Activated CD8-positive, alpha-beta T cell treated with anti-CD3 and anti-CD28 coated beads, Interleukin-2, amount 10 ng/mL, durations not matched to agents 7 days and 5 days (primary cell): Measurements from ENCODE around the gene BFAR. TPM values are rescaled to one million over a fixed set of nuclear protein-coding genes. Genes with fewer than 3 reads are reported as not detected.
"Not testable (repeated sequence)": the region's sequence is repeated elsewhere in the genome, so short reads cannot be mapped to it uniquely, and the experiment has no call there.

Experiments used
- ATAC-seq: fragments of 150-1000 bp; cut with Tn5 transposase; one replicate; pipeline ENCODE4 v1.10.0; 2021; ENCODE audit warnings: moderate library complexity
- CTCF ChIA-PET: fragments of 350-600 bp; sonication (Branson Sonifier 250); formaldehyde crosslinking; loops from one replicate; lab custom pipeline; 2021; ENCODE audit warnings: antibody characterized with exemption; lab: Charles Lee
- POLR2A ChIA-PET: fragments of 350-600 bp; sonication (Branson Sonifier 250); formaldehyde crosslinking; loops from one replicate; lab custom pipeline; 2021; ENCODE audit warnings: antibody characterized with exemption; lab: Charles Lee
- DNase-seq: peaks from one replicate; pipeline ENCODE4 v3.0.0-alpha.2; 2020
- H3K27ac Mint-ChIP-seq: one replicate; pipeline ENCODE4 v1.8.0; 2021; ENCODE audit warnings: mild to moderate bottlenecking, mixed read lengths
- H3K27me3 Mint-ChIP-seq: one replicate; pipeline ENCODE4 v1.8.0; 2021; ENCODE audit warnings: low read depth, mixed read lengths
- H3K36me3 Mint-ChIP-seq: one replicate; pipeline ENCODE4 v1.8.0; 2021; ENCODE audit warnings: low read depth, mixed read lengths
- H3K4me1 Mint-ChIP-seq: one replicate; pipeline ENCODE4 v1.8.0; 2021; ENCODE audit warnings: low read depth, mixed read lengths
- H3K4me3 Mint-ChIP-seq: one replicate; pipeline ENCODE4 v1.8.0; 2021; ENCODE audit warnings: mild to moderate bottlenecking, mixed read lengths
- H3K9me3 Mint-ChIP-seq: one replicate; pipeline ENCODE4 v1.8.0; 2022; ENCODE audit warnings: mixed read lengths; ENCODE audit not compliant: insufficient read depth
- total RNA-seq, 2 experiments: library from RNA; stranded (reverse); gene quantifications; one replicate each; pipeline ENCODE4 v1.2.3, GENCODE V29; 2021

The BFAR gene
- total RNA-seq, 2 experiments from 2014 or later = 65.1 to 65.7 TPM

- H3K27me3 Mint-ChIP-seq, CTCF ChIA-PET, H3K4me3 Mint-ChIP-seq, H3K27ac Mint-ChIP-seq, H3K9me3 Mint-ChIP-seq, DNase-seq, POLR2A ChIA-PET, ATAC-seq: not testable (repeated sequence)
- H3K36me3 Mint-ChIP-seq = peaks cover 37% of the 10 kb centered on the region
- peaks cover 47% of the 10 kb centered on the region for H3K4me1 Mint-ChIP-seq
Observed at GRCh38 chr16:14636951-14637240, 4.1 kb downstream of the BFAR start.

GRCh38 chr16:14640538-14640937, 7.8 kb downstream of the BFAR start:
- DNase-seq (no peak), ATAC-seq (no peak)
- no peaks in the 10 kb centered on the region for H3K27me3 Mint-ChIP-seq
- peaks cover 35% of the 10 kb centered on the region for H3K36me3 Mint-ChIP-seq
- H3K9me3 Mint-ChIP-seq = no peaks in the 10 kb centered on the region
- H3K4me1 Mint-ChIP-seq = peaks cover 29% of the 10 kb centered on the region
- ChIA-PET POLR2A (interaction anchor here (1.4 kb wide), 1 partner anchor 8 kb away, joined by 3 read pairs; no protein-coding TSS in a partner anchor), CTCF (interaction anchor here (0.9 kb wide), 1 partner anchor 17 kb away, joined by 3 read pairs; no protein-coding TSS in a partner anchor)
- no peak overlapping the region for H3K4me3 Mint-ChIP-seq
- no peak overlapping the region for H3K27ac Mint-ChIP-seq

DNA sequence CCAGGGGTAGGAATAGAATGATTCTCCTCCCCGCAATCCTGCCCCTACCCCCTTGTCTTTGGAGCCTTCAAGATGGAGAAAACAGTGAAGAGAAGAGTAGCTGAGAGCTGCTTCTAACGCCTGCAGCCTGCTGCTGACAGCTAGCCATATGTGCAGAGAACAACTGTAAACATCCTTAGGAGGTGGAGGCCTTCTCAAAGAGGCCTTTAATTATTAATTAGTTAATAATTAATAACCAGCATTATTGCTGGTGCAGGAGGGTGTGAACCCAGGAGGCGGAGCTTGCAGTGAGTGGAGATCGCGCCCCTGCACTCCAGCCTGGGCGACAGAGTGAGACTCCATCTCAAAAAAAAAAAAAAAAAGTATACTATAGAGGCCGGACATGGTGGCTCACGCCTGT, 8.5 kb downstream of the BFAR start:
- POLR2A ChIA-PET = interaction anchor here (1.4 to 1.9 kb wide), 2 partner anchors 9 to 11 kb away, joined by 3 to 5 read pairs; partner anchors contain the start of gene PARN
- DNase-seq = no peak
- no peak for ATAC-seq
- CTCF ChIA-PET = no interaction called here
- no peak overlapping the region for H3K27ac Mint-ChIP-seq
- no peaks in the 10 kb centered on the region for H3K27me3 Mint-ChIP-seq
- peaks cover 23% of the 10 kb centered on the region for H3K4me1 Mint-ChIP-seq
- H3K4me3 Mint-ChIP-seq = no peak overlapping the region
- no peaks in the 10 kb centered on the region for H3K9me3 Mint-ChIP-seq
- H3K36me3 Mint-ChIP-seq = peaks cover 34% of the 10 kb centered on the region

- Mint-ChIP-seq H3K9me3 (no peaks in the 10 kb centered on the region), H3K4me1 (peaks cover 18% of the 10 kb centered on the region), H3K27me3 (no peaks in the 10 kb centered on the region), H3K36me3 (peaks cover 36% of the 10 kb centered on the region), H3K4me3 (no peak overlapping the region), H3K27ac (no peak overlapping the region)
- POLR2A ChIA-PET = interaction anchor here (1.4 to 1.9 kb wide), 2 partner anchors 8 to 12 kb away, joined by 5 to 6 read pairs; partner anchors contain the start of gene PARN
- CTCF ChIA-PET = no interaction called here
- ATAC-seq (peak; percentile 30), DNase-seq (no peak)
Observed at GRCh38 chr16:14641926-14642325, 9.2 kb downstream of the BFAR start.

DNA sequence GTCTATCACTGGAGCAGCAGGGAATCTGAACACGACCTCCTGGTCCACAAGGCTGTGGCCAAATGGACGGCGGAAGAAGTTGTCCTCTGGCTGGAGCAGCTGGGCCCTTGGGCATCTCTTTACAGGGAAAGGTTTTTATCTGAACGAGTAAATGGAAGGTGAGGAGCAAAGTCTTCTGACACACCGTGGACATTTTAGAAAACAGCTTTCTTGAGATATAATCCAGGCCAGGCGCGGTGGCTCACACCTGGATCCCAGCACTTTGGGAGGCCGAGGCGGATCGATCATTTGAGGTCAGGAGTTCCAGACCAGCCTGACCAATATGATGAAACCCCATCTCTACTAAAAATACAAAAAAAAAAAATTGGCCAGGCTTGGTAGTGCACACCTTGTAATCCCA, 17.1 kb downstream of the BFAR start:
- ChIA-PET CTCF (no interaction called here), POLR2A (no interaction called here)
- Mint-ChIP-seq H3K27ac (no peak overlapping the region), H3K4me3 (no peak overlapping the region), H3K4me1 (no peaks in the 10 kb centered on the region), H3K27me3 (no peaks in the 10 kb centered on the region), H3K36me3 (peaks cover 59% of the 10 kb centered on the region), H3K9me3 (no peaks in the 10 kb centered on the region)
- no peak for DNase-seq
- ATAC-seq = no peak

GRCh38 chr16:14650629-14651028, 17.9 kb downstream of the BFAR start:
- no peaks in the 10 kb centered on the region for H3K4me1 Mint-ChIP-seq
- no peak overlapping the region for H3K27ac Mint-ChIP-seq
- H3K4me3 Mint-ChIP-seq = no peak overlapping the region
- H3K36me3 Mint-ChIP-seq = peaks cover 63% of the 10 kb centered on the region
- ChIA-PET POLR2A (no interaction called here), CTCF (no interaction called here)
- no peak for ATAC-seq
- no peaks in the 10 kb centered on the region for H3K27me3 Mint-ChIP-seq
- no peaks in the 10 kb centered on the region for H3K9me3 Mint-ChIP-seq
- no peak for DNase-seq

GRCh38 chr16:14652726-14653125, 20.0 kb downstream of the BFAR start:
- POLR2A ChIA-PET = interaction anchor here (1.3 kb wide), 1 partner anchor 22 kb away, joined by 4 read pairs; the partner anchor contains the start of gene PARN
- no peak overlapping the region for H3K27ac Mint-ChIP-seq

DNA sequence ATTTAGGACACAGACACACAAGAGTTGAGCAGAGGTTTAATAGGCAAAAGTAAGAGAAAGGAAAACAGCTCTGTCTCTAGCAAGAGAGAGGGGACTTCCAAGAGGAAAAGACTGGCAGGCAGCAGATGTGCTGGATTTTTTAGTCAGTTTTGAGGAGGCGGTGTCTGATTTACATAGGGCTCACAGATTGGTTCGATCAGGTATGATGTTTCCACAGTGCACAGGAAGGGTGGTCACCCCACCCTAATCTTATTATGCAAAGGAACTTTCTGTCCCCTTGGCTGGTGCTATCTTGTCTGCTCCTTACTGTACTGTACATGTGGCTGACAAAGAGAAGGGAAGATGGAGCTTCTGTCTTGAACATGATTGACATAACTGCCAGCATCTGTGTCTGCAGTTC, 25.3 kb downstream of the BFAR start:
- DNase-seq = peak; percentile 25
- H3K27me3 Mint-ChIP-seq = no peaks in the 10 kb centered on the region
- peaks cover 54% of the 10 kb centered on the region for H3K36me3 Mint-ChIP-seq
- H3K27ac Mint-ChIP-seq = peak overlapping the region; percentile 54
- peaks cover 5% of the 10 kb centered on the region for H3K4me1 Mint-ChIP-seq
- ChIA-PET POLR2A (interaction anchor here (0.8 kb wide), 1 partner anchor 26 kb away, joined by 3 read pairs; the partner anchor contains the start of gene BFAR), CTCF (interaction anchor here (0.6 to 1.6 kb wide), 3 partner anchors 13 to 738 kb away, joined by 3 to 4 read pairs (median 4); no protein-coding TSS in a partner anchor)
- ATAC-seq = no peak
- no peaks in the 10 kb centered on the region for H3K9me3 Mint-ChIP-seq
- no peak overlapping the region for H3K4me3 Mint-ChIP-seq

More at GRCh38 chr16:14652726-14653125, 20.0 kb downstream of the BFAR start:
- Mint-ChIP-seq H3K9me3 (no peaks in the 10 kb centered on the region), H3K27me3 (no peaks in the 10 kb centered on the region), H3K36me3 (peaks cover 65% of the 10 kb centered on the region), H3K4me1 (no peaks in the 10 kb centered on the region), H3K4me3 (no peak overlapping the region)
- CTCF ChIA-PET = interaction anchor here (1.2 kb wide), 1 partner anchor 17 kb away, joined by 4 read pairs; no protein-coding TSS in a partner anchor
- no peak for DNase-seq
- ATAC-seq = no peak

DNA sequence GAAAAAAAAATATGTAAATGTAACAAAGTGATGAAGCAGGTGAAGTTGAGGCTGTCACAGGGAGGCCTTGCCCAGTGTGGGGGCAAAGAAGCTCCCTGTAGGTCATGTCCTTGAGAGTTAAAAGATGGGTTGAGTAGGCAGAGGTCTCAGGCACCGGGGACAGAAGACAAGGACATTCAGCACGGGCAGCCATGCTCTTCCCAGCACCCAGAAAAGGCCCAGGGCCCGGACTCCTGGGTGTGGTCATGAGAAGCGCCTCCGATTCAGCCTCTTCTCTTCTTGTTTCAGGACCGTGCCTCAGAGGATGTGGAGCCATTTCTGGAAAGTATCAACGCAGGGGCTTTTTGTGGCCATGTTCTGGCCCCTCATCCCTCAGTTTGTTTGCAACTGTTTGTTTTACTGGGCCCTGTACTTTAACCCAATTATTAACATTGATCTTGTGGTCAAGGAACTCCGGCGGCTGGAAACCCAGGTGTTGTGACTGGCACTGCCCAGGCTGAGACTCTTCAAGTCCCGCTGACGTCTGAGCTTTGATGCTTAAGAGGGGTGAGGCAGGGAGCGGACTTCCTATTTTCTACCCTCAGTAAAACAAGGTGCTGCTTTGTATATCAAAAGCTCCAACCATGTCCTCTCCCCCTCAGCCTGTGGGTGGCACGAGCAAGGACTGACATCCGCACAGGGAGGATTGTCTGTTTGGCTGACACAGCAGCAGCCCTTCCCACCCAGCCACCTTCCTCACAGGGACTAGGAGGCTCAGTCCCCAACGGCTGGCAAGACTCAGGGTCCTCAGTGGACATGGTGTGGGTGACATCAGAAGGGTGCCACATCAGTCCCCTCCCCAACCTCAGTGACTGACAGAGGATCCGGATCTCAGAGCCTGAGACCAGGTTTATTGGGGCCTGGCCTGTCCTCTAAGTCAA, 34.9 kb downstream of the BFAR start:
- CTCF ChIA-PET = no interaction called here
- Mint-ChIP-seq H3K27me3 (no peaks in the 10 kb centered on the region), H3K27ac (peak overlapping the region; percentile 61), H3K4me3 (no peak overlapping the region), H3K4me1 (peaks cover 8% of the 10 kb centered on the region), H3K9me3 (no peaks in the 10 kb centered on the region), H3K36me3 (peaks cover 61% of the 10 kb centered on the region)
- DNase-seq (no peak), ATAC-seq (no peak)
- POLR2A ChIA-PET = interaction anchor here (0.6 to 1.5 kb wide), 2 partner anchors 38 to 517 kb away, joined by 3 to 5 read pairs; partner anchors contain the start of gene PARN

GRCh38 chr16:14668556-14669223, 35.9 kb downstream of the BFAR start:
- ATAC-seq (no peak), DNase-seq (no peak)
- H3K4me1 Mint-ChIP-seq = peaks cover 11% of the 10 kb centered on the region
- H3K27ac Mint-ChIP-seq = no peak overlapping the region
- POLR2A ChIA-PET = no interaction called here
- no peaks in the 10 kb centered on the region for H3K27me3 Mint-ChIP-seq
- peaks cover 3% of the 10 kb centered on the region for H3K9me3 Mint-ChIP-seq
- CTCF ChIA-PET = no interaction called here
- H3K36me3 Mint-ChIP-seq = peaks cover 57% of the 10 kb centered on the region
- H3K4me3 Mint-ChIP-seq = no peak overlapping the region

DNA sequence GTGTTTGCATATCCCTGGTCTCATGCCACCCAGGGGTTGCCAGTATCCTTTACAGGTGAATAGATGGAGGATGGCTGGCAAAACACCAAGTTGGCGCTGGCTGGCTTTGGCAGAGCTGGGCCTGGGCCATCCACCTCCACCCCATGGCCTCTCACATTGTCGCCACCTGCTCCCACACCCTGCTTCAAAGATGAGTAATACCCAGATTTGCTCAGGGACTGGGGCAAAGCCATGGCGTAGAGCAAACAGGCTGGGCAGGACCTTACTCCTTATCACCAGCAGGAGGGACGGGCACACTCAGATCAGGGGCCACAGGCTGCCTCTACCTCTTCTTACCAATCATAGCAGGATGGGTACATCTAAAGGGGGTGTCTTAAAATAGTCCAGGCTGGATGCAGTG, 37.0 kb downstream of the BFAR start:
- DNase-seq = no peak
- POLR2A ChIA-PET = no interaction called here
- Mint-ChIP-seq H3K9me3 (peaks cover 7% of the 10 kb centered on the region), H3K27ac (no peak overlapping the region), H3K36me3 (peaks cover 50% of the 10 kb centered on the region), H3K27me3 (no peaks in the 10 kb centered on the region), H3K4me1 (peaks cover 11% of the 10 kb centered on the region), H3K4me3 (no peak overlapping the region)
- ATAC-seq = no peak
- CTCF ChIA-PET = no interaction called here
